GM23338 (cell line): ENCODE data around the gene RNGTT. TPM values are rescaled to one million over a fixed set of nuclear protein-coding genes. Genes with fewer than 3 reads are reported as not detected.

Source experiments
- ATAC-seq: fragments of 200-7000 bp; cut with Tn5 transposase; 3 replicates; pipeline ENCODE4 v1.9.1; 2020
- DNase-seq: peaks from one replicate; pipeline ENCODE4 v3.0.0-alpha.2; 2015; ENCODE audit warnings: low spot score
- H2AFZ ChIP-seq: fragments of 200-600 bp; sonication (generic); 2 replicates; pipeline ENCODE4 v1.8.0; 2016; ENCODE audit warnings: antibody characterized with exemption, mild to moderate bottlenecking, moderate library complexity
- H3F3A ChIP-seq: fragments of 200-600 bp; sonication (generic); replicated peaks from 2 replicates; pipeline ENCODE4 v1.8.0; 2017; ENCODE audit warnings: antibody characterized with exemption, mixed run types, low read depth
- H3K27ac ChIP-seq: fragments of 200-600 bp; sonication (generic); 2 replicates; pipeline ENCODE4 v1.6.1; 2016; ENCODE audit warnings: low read depth
- H3K27me3 ChIP-seq: fragments of 200-600 bp; sonication (generic); 2 replicates; pipeline ENCODE4 v1.8.0; 2016; ENCODE audit warnings: mild to moderate bottlenecking, mixed run types, moderate library complexity; ENCODE audit not compliant: insufficient read depth
- H3K36me3 ChIP-seq: fragments of 200-600 bp; sonication (generic); 2 replicates; pipeline ENCODE4 v1.8.0; 2016; ENCODE audit warnings: mild to moderate bottlenecking; ENCODE audit not compliant: insufficient read depth
- H3K4me1 ChIP-seq: fragments of 200-600 bp; sonication (generic); 2 replicates; pipeline ENCODE4 v1.8.0; 2016; ENCODE audit warnings: mild to moderate bottlenecking, moderate library complexity; ENCODE audit not compliant: insufficient read depth
- H3K4me2 ChIP-seq: fragments of 200-600 bp; sonication (generic); 2 replicates; pipeline ENCODE4 v1.7.1; 2017; ENCODE audit warnings: mixed run types
- H3K4me3 ChIP-seq: fragments of 200-600 bp; sonication (generic); 2 replicates; pipeline ENCODE4 v1.6.1; 2016; ENCODE audit warnings: mixed run types
- H3K79me2 ChIP-seq: fragments of 200-600 bp; sonication (generic); replicated peaks from 2 replicates; pipeline ENCODE4 v1.8.0; 2017; ENCODE audit warnings: mild to moderate bottlenecking; ENCODE audit not compliant: insufficient read depth
- H3K9me2 ChIP-seq: fragments of 200-600 bp; sonication (generic); 2 replicates; pipeline ENCODE4 v1.8.0; 2017; ENCODE audit not compliant: insufficient read depth
- H4K20me1 ChIP-seq: fragments of 200-600 bp; sonication (generic); replicated peaks from 2 replicates; pipeline ENCODE4 v1.8.0; 2017; ENCODE audit warnings: mild to moderate bottlenecking; ENCODE audit not compliant: insufficient read depth
- H3K27ac Mint-ChIP-seq: 2 replicates; pipeline ENCODE4 v1.8.0; 2020; ENCODE audit warnings: inconsistent platforms, mild to moderate bottlenecking, moderate library complexity, mixed read lengths
- H3K27me3 Mint-ChIP-seq: 3 replicates; pipeline ENCODE4 v1.8.0; 2022; ENCODE audit warnings: low read depth, mild to moderate bottlenecking, moderate library complexity, mixed read lengths, inconsistent platforms; ENCODE audit not compliant: insufficient read depth, poor library complexity
- H3K36me3 Mint-ChIP-seq: 3 replicates; pipeline ENCODE4 v1.8.0; 2021; ENCODE audit warnings: low read depth, mild to moderate bottlenecking, inconsistent platforms, moderate library complexity, mixed read lengths
- H3K4me1 Mint-ChIP-seq: 3 replicates; pipeline ENCODE4 v1.8.0; 2020; ENCODE audit warnings: mild to moderate bottlenecking, inconsistent platforms, mixed read lengths
- H3K4me3 Mint-ChIP-seq: 3 replicates; pipeline ENCODE4 v1.8.0; 2021; ENCODE audit warnings: moderate library complexity, mild to moderate bottlenecking, inconsistent platforms, mixed read lengths
- H3K9me3 Mint-ChIP-seq: 3 replicates; pipeline ENCODE4 v1.8.0; 2020; ENCODE audit warnings: moderate library complexity, mild to moderate bottlenecking, inconsistent platforms, mixed read lengths
- CREB1 ChIP-seq: fragments of 250-450 bp; sonication (Bioruptor Pico); IDR thresholded peaks from 2 replicates; pipeline ENCODE4 v1.5.0; 2020; ENCODE audit warnings: low read depth, mild to moderate bottlenecking, moderate library complexity
- CTCF ChIP-seq, 2 experiments: fragments of 200-600 bp in 1 of 2; sonication (generic) in 1 of 2; conservative IDR thresholded peaks; 2 replicates each; pipeline versions ENCODE4 v1.5.1 to v1.6.1; 2016 to 2017; ENCODE audit warnings: antibody characterized with exemption in 2 of 2, low read depth in 2 of 2, mild to moderate bottlenecking in 2 of 2, moderate library complexity in 1 of 2
- EZH2 ChIP-seq: fragments of 200-600 bp; sonication (generic); IDR thresholded peaks from one replicate; pipeline ENCODE4 v1.8.0; 2017; ENCODE audit warnings: antibody characterized with exemption, mild to moderate bottlenecking, low read depth; ENCODE audit not compliant: unreplicated experiment
- EZH2phosphoT487 ChIP-seq: fragments of 200-600 bp; sonication (generic); IDR thresholded peaks from one replicate; pipeline ENCODE4 v1.8.1; 2018; ENCODE audit warnings: antibody characterized with exemption; ENCODE audit not compliant: unreplicated experiment
- JUNB ChIP-seq: IDR thresholded peaks from one replicate; pipeline ENCODE4 v1.6.1; 2016; ENCODE audit warnings: antibody characterized with exemption; ENCODE audit not compliant: unreplicated experiment
- NANOG ChIP-seq: IDR thresholded peaks from 2 replicates; pipeline ENCODE4 v1.6.1; 2016; ENCODE audit warnings: antibody characterized with exemption, borderline replicate concordance
- POLR2AphosphoS5 ChIP-seq: IDR thresholded peaks from 2 replicates; pipeline ENCODE4 v1.6.1; 2016; ENCODE audit warnings: antibody characterized with exemption, low read depth
- STAT1 ChIP-seq: IDR thresholded peaks from one replicate; pipeline ENCODE4 v1.6.1; 2016; ENCODE audit warnings: antibody characterized with exemption; ENCODE audit not compliant: unreplicated experiment
- ZNF114 ChIP-seq: fragments of 250-450 bp; sonication (Bioruptor Pico); IDR thresholded peaks from 2 replicates; pipeline ENCODE4 v1.5.0; 2020; ENCODE audit warnings: mild to moderate bottlenecking, moderate library complexity
- ZNF331 ChIP-seq: fragments of 250-450 bp; sonication (Bioruptor Pico); IDR thresholded peaks from 2 replicates; pipeline ENCODE4 v1.5.0; 2020; ENCODE audit warnings: low read depth, mild to moderate bottlenecking, moderate library complexity
- ZNF462 ChIP-seq: fragments of 250-450 bp; sonication (Bioruptor Pico); IDR thresholded peaks from 2 replicates; pipeline ENCODE4 v1.5.0; 2020; ENCODE audit warnings: mild to moderate bottlenecking, moderate library complexity
- polyA plus RNA-seq: library from polyadenylated mRNA; unstranded; fragments of >200 nt; fragmentation: Nextera tagmentation; extraction: Ambion mirVana; gene quantifications from 2 replicates; pipeline ENCODE4 v1.2.1, GENCODE V29; 2016
- total RNA-seq: library from RNA; depleted of rRNA; stranded (reverse); fragments of >200 nt; shearing (Covaris generic); gene quantifications from 2 replicates; pipeline ENCODE4 v1.2.3, GENCODE V29; 2014

RNGTT gene
- total and polyA plus RNA-seq, 2 experiments from 2014 or later, result 11.2 to 29.2 TPM

GRCh38 chr6:88922775-88923548, 40.5 kb downstream of the RNGTT start (continued):
- TF ChIP-seq ZNF462 (CRISPR knock-in tag), result no peak

GRCh38 chr6:88921734-88922133, 41.7 kb downstream of the RNGTT start:
- H4K20me1 ChIP-seq, result no peaks in the 10 kb centered on the region
- TF ChIP-seq CREB1 (CRISPR knock-in tag) (no peak), JUNB (no peak), EZH2phosphoT487 (no peak), NANOG (no peak), POLR2AphosphoS5 (no peak), EZH2 (no peak), CTCF (conservative IDR thresholded peaks at IDR 0.05; ENCODE audit: low read depth in 2 of 2) (no peak), ZNF331 (no peak), ZNF114 (CRISPR knock-in tag) (no peak), STAT1 (no peak)
- Mint-ChIP-seq H3K27ac (no peak overlapping the region), H3K9me3 (no peaks in the 10 kb centered on the region; the same call in 2 of the 3 replicates), H3K4me1 (no peaks in the 10 kb centered on the region), H3K4me3 (no peak overlapping the region), H3K27me3 (peaks cover 2% of the 10 kb centered on the region), H3K36me3 (peaks cover 27% of the 10 kb centered on the region)
- 0 out of 2 replicates have a peak, but pooled peaks cover 3% of the 10 kb centered on the region for H3K36me3 ChIP-seq
- no peak overlapping the region for H3K4me2 ChIP-seq
- no peak overlapping the region for H3K27ac ChIP-seq
- no peak for DNase-seq
- H3K4me3 ChIP-seq, result no peak overlapping the region
- no peak overlapping the region for H2AFZ ChIP-seq
- ATAC-seq, result no peak
- H3K4me1 ChIP-seq, result no peaks in the 10 kb centered on the region
- no peaks in the 10 kb centered on the region for H3F3A ChIP-seq
- H3K9me2 ChIP-seq, result no peaks in the 10 kb centered on the region
- H3K27me3 ChIP-seq, result no peaks in the 10 kb centered on the region
- no peaks in the 10 kb centered on the region for H3K79me2 ChIP-seq
